ENCODE measurements around the gene LRRC37A. TPM values are rescaled to one million over a fixed set of nuclear protein-coding genes. Genes with fewer than 3 reads are reported as not detected.
"Not testable (repeated sequence)": the region's sequence is repeated elsewhere in the genome, so short reads cannot be mapped to it uniquely, and the experiment has no call there.

The LRRC37A gene
- total and polyA plus RNA-seq, 4 donors, result 0.64 to 5.2 (median 1.9) TPM

DNA sequence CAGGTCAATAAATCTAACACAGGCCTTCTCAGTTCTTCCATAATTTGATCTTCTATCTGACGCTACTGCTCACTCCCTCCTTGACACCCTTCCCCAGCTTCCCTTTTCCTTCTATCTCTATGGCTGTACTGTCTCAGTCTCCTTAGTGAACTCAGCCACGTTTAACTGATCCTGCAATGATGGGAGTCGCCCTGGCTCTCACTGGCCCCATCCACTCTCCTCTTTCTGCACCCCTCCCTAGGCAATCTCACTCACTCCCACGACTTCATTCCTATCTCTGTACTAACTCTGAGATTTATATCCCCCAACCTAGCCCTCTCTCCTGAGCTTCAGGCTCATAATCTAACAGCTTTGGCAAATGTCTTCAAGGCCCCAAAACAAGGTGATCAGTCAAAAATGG, 58.9 kb downstream of the LRRC37A start:
- ATAC-seq (ENCODE audit: insufficient read depth, low FRiP score); H3K4me1 ChIP-seq (ENCODE audit: control insufficient read depth in 5 of 5, insufficient read depth in 5 of 5, low read length in 5 of 5); H3K9me3 ChIP-seq (ENCODE audit: control insufficient read depth in 4 of 4, insufficient read depth in 3 of 4, low read length in 3 of 4); H3K4me3 ChIP-seq; H3K36me3 ChIP-seq (ENCODE audit: control insufficient read depth in 4 of 4, insufficient read depth in 4 of 4, low read length in 4 of 4); H3K9ac ChIP-seq (ENCODE audit: insufficient read depth in 1 of 2, low read length in 2 of 2); H3K27me3 ChIP-seq (ENCODE audit: control insufficient read depth in 3 of 3, insufficient read depth in 3 of 3, low read length in 2 of 3); H3K27ac ChIP-seq (ENCODE audit: low read depth in 1 of 2, low read length in 1 of 2); DNase-seq: not testable (repeated sequence)
- WGBS, 2 donors, result no CpG with 5 or more reads among the region's 4 CpGs

DNA sequence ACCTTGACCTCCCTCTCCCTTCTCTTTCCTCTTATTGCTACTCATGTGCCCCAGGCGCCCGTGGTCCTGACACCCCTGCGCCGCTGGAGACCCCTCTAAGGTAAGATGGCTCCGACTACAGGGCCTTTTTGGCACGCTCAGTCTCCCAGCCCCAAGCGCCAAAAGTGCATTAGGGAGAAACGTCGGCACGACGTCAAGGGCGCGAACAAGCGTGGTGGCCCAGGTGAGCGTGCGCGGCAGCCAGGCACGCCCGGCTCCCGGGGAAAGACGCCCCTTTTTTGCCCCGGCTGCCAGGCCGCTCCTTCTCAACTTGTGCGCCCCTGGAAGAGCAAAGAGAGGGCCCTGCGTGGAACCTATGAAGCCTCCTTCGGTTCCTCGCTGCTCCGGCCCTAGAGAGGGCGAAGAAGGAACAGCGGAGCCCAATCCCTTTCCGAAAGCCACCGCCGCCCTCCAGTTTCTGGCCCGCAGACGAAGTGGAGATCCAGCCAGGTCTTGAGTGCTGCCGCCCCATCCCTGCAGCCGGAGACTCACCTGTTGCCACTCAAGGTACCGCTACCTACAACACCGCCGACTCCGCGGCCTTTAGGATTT, 66.3 kb downstream of the LRRC37A start:
- not testable (repeated sequence) for H3K36me3 ChIP-seq (ENCODE audit: control insufficient read depth in 4 of 4, insufficient read depth in 4 of 4, low read length in 4 of 4); H3K4me3 ChIP-seq; H3K4me1 ChIP-seq (ENCODE audit: control insufficient read depth in 5 of 5, insufficient read depth in 5 of 5, low read length in 5 of 5); H3K27ac ChIP-seq (ENCODE audit: low read depth in 1 of 2, low read length in 1 of 2); H3K27me3 ChIP-seq (ENCODE audit: control insufficient read depth in 3 of 3, insufficient read depth in 3 of 3, low read length in 2 of 3); H3K9ac ChIP-seq (ENCODE audit: insufficient read depth in 1 of 2, low read length in 2 of 2); DNase-seq; H3K9me3 ChIP-seq (ENCODE audit: control insufficient read depth in 4 of 4, insufficient read depth in 3 of 4, low read length in 3 of 4)
- no CpG with 5 or more reads among the region's 42 CpGs for WGBS, 2 donors
- peak; percentile 9 for ATAC-seq (ENCODE audit: insufficient read depth, low FRiP score)

DNA sequence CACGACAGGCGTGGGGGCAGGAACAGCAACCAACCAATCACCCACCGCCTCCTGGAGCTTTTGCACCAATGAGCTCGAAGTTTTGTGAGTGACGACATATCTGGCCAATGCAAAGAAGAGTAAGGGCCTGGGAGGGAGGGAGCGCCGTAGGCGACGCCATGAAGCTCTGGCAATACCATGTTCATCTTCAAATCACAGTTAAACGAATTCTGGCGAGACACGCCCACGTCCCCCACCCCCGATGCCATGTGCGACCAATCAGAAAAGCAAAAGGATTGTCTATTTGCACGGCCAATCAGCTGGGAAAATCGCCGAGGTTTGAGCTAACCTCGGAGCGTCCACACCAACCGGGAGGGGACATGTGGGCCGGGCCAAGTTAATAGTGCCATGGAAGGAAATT, 66.8 kb downstream of the LRRC37A start, which contains the start of gene ARL17B:
ARL17B (minus strand) TSS at position 12 of the 400 bp plus-strand sequence. CDS start 3,369 bp downstream, outside the sequence.
- not testable (repeated sequence) for H3K9me3 ChIP-seq (ENCODE audit: control insufficient read depth in 4 of 4, insufficient read depth in 3 of 4, low read length in 3 of 4); H3K4me3 ChIP-seq; H3K36me3 ChIP-seq (ENCODE audit: control insufficient read depth in 4 of 4, insufficient read depth in 4 of 4, low read length in 4 of 4); H3K9ac ChIP-seq (ENCODE audit: insufficient read depth in 1 of 2, low read length in 2 of 2); H3K4me1 ChIP-seq (ENCODE audit: control insufficient read depth in 5 of 5, insufficient read depth in 5 of 5, low read length in 5 of 5); H3K27ac ChIP-seq (ENCODE audit: low read depth in 1 of 2, low read length in 1 of 2); H3K27me3 ChIP-seq (ENCODE audit: control insufficient read depth in 3 of 3, insufficient read depth in 3 of 3, low read length in 2 of 3); DNase-seq
- peak; percentile 100 for ATAC-seq (ENCODE audit: insufficient read depth, low FRiP score)
- 0% methylated on average over 9 of the region's 22 CpGs; no CpG with 5 or more reads in 1 of the 2 donors for WGBS, 2 donors

DNA sequence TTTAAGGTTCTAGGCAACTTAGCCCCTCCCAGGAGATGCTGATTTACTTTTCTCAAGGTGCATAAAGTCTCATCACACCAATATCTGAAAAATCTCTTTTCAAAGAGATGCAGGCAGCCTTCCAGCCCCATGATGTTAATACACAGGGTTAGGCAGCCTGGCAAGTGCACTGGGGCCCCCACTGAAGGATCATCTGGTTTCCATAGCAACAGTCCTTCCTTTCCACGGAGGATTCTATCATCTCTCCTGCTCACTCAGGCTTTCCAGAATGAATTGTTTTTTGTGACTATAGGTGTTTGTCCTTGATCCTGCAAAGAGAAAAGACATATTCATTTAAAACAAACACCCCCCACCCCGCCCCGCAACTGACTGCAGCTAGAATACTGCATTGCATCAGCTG, 72.6 kb downstream of the LRRC37A start:
- H3K9ac ChIP-seq (ENCODE audit: insufficient read depth in 1 of 2, low read length in 2 of 2); H3K27ac ChIP-seq (ENCODE audit: low read depth in 1 of 2, low read length in 1 of 2); ATAC-seq (ENCODE audit: insufficient read depth, low FRiP score); H3K4me1 ChIP-seq (ENCODE audit: control insufficient read depth in 5 of 5, insufficient read depth in 5 of 5, low read length in 5 of 5); H3K27me3 ChIP-seq (ENCODE audit: control insufficient read depth in 3 of 3, insufficient read depth in 3 of 3, low read length in 2 of 3); DNase-seq; H3K4me3 ChIP-seq; H3K36me3 ChIP-seq (ENCODE audit: control insufficient read depth in 4 of 4, insufficient read depth in 4 of 4, low read length in 4 of 4); H3K9me3 ChIP-seq (ENCODE audit: control insufficient read depth in 4 of 4, insufficient read depth in 3 of 4, low read length in 3 of 4): not testable (repeated sequence)
- WGBS, 2 donors, result no CpG with 5 or more reads among the region's 3 CpGs

DNA sequence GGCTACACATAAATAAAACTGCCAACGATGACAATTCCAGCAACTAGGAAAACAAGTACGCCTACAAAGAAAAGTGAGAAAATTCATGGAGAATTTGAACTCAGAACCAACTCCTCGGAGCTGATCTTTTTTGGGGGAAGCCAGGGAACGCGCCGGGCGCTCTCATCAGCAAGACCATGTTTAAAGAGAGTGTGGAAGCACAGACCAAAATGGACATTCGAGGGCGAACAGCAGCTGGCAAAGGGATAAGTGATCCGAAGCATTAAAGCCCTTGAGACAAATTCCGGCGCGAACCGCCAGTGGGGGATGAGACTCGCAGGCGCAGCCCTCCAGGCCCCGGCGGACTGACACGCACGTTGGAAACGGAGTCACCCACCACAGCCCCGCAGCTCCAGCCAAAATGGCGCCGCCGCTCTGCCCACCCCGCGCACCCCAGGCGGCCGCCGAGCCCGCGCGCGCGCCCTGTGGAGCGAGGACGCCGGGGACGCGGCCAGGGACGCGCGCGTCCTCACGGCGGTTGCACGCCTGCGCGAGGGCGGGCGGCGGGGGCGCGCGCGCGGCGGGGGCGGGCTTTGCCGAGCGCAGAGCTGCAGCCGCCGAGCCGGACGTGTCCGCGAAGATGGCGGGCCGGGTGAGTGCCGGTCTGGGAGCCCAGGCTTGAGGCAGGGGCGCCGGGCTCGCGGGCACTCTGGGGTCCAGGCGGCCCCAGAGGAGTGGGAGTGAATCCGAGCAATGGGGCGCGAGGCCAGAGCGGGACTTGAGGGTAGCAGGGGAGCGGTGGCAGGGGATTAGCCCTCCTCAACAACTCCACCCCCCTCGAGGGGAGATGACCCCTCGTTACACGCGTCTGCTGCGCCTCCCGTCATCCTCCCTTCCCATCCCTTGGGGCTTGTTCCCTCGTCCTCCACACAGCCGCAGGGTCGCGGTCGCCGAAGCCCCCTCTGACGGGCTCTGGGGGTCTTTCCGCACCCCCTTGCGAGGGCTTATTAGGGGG, 77.6 kb downstream of the LRRC37A start:
- H3K9ac ChIP-seq (ENCODE audit: insufficient read depth in 1 of 2, low read length in 2 of 2); DNase-seq; H3K4me3 ChIP-seq; H3K4me1 ChIP-seq (ENCODE audit: control insufficient read depth in 5 of 5, insufficient read depth in 5 of 5, low read length in 5 of 5); H3K27me3 ChIP-seq (ENCODE audit: control insufficient read depth in 3 of 3, insufficient read depth in 3 of 3, low read length in 2 of 3); H3K9me3 ChIP-seq (ENCODE audit: control insufficient read depth in 4 of 4, insufficient read depth in 3 of 4, low read length in 3 of 4); H3K36me3 ChIP-seq (ENCODE audit: control insufficient read depth in 4 of 4, insufficient read depth in 4 of 4, low read length in 4 of 4); H3K27ac ChIP-seq (ENCODE audit: low read depth in 1 of 2, low read length in 1 of 2): not testable (repeated sequence)
- no CpG with 5 or more reads among the region's 95 CpGs for WGBS, 2 donors
- ATAC-seq (ENCODE audit: insufficient read depth, low FRiP score), result peak; percentile 97

DNA sequence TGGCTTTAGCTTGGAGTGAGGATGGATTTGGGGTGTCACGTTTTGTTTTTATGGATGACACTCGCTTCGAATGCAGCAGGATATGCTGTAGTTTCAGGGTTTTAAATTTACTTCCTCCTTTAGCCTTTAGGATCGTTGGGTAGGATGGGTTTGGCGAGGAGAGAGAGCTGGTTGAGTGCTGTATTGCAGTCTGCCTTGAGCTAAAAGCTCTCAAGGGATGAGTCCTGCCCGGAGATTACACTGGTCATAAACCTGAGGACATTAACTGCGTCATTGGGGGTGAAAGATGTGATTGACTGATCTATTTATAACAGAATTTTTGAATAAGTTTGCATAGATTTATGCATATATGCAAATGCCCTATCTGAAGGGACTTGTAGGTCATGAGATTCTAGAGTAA, 78.5 kb downstream of the LRRC37A start:
- not testable (repeated sequence) for H3K4me3 ChIP-seq; DNase-seq; H3K27ac ChIP-seq (ENCODE audit: low read depth in 1 of 2, low read length in 1 of 2); H3K36me3 ChIP-seq (ENCODE audit: control insufficient read depth in 4 of 4, insufficient read depth in 4 of 4, low read length in 4 of 4); H3K9me3 ChIP-seq (ENCODE audit: control insufficient read depth in 4 of 4, insufficient read depth in 3 of 4, low read length in 3 of 4); H3K4me1 ChIP-seq (ENCODE audit: control insufficient read depth in 5 of 5, insufficient read depth in 5 of 5, low read length in 5 of 5); H3K9ac ChIP-seq (ENCODE audit: insufficient read depth in 1 of 2, low read length in 2 of 2); H3K27me3 ChIP-seq (ENCODE audit: control insufficient read depth in 3 of 3, insufficient read depth in 3 of 3, low read length in 2 of 3)
- peak; percentile 33 for ATAC-seq (ENCODE audit: insufficient read depth, low FRiP score)
- WGBS, 2 donors, result no CpG with 5 or more reads among the region's 7 CpGs

DNA sequence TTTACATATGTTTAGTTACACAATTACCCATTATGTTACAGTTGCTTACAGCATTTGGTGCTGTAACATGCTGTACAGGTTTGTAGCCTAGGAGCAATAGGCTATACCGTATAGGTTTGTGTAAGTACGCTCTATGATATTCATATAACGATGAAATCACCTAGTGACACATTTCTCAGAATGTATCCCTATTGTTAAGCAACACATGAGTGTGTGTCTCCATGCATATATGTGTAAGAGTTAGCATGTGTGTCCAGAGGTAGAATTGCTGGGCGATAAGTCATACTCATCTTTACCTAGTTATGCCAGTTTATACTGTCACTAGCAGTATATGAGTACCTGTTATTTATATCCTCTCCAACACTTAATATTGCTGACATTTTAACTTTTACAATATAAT, 88.2 kb downstream of the LRRC37A start:
- 85 to 97% methylated on average over 3 of the region's 4 CpGs for WGBS, 2 donors
- not testable (repeated sequence) for ATAC-seq (ENCODE audit: insufficient read depth, low FRiP score); H3K36me3 ChIP-seq (ENCODE audit: control insufficient read depth in 4 of 4, insufficient read depth in 4 of 4, low read length in 4 of 4); H3K4me3 ChIP-seq; H3K27me3 ChIP-seq (ENCODE audit: control insufficient read depth in 3 of 3, insufficient read depth in 3 of 3, low read length in 2 of 3); H3K27ac ChIP-seq (ENCODE audit: low read depth in 1 of 2, low read length in 1 of 2); H3K9me3 ChIP-seq (ENCODE audit: control insufficient read depth in 4 of 4, insufficient read depth in 3 of 4, low read length in 3 of 4); H3K4me1 ChIP-seq (ENCODE audit: control insufficient read depth in 5 of 5, insufficient read depth in 5 of 5, low read length in 5 of 5); DNase-seq; H3K9ac ChIP-seq (ENCODE audit: insufficient read depth in 1 of 2, low read length in 2 of 2)

DNA sequence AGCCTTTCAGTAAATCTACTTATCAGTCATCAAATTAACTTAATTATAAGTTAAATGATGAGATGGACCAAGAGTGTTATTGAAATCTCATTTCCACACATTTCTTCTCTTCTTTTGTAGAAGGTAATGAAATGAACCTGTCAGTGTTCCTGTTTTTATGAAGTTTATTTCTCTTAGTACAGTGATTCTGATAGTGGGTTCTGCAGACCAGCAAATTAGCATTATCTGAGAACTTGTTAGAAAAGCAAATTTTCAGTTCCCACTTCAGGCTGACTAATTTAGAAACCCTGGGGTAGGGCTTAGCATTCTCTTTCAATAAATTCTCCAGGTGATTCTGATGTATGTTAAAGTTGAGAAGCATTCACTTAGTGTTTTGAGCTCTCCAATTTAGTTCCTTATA, 90.6 kb downstream of the LRRC37A start:
- not testable (repeated sequence) for H3K27ac ChIP-seq (ENCODE audit: low read depth in 1 of 2, low read length in 1 of 2); H3K4me3 ChIP-seq; H3K4me1 ChIP-seq (ENCODE audit: control insufficient read depth in 5 of 5, insufficient read depth in 5 of 5, low read length in 5 of 5); ATAC-seq (ENCODE audit: insufficient read depth, low FRiP score); H3K36me3 ChIP-seq (ENCODE audit: control insufficient read depth in 4 of 4, insufficient read depth in 4 of 4, low read length in 4 of 4); H3K9me3 ChIP-seq (ENCODE audit: control insufficient read depth in 4 of 4, insufficient read depth in 3 of 4, low read length in 3 of 4); DNase-seq; H3K9ac ChIP-seq (ENCODE audit: insufficient read depth in 1 of 2, low read length in 2 of 2); H3K27me3 ChIP-seq (ENCODE audit: control insufficient read depth in 3 of 3, insufficient read depth in 3 of 3, low read length in 2 of 3)

Measured in lung (tissue), 10 donors.